HuH-7 (cell line): Measurements from ENCODE around the gene RDM1.
"Not testable (repeated sequence)": the region's sequence is repeated elsewhere in the genome, so short reads cannot be mapped to it uniquely, and the experiment has no call there.

Source experiments
- DNase-seq: peaks from one replicate; pipeline ENCODE4 v3.0.0; 2011; ENCODE audit warnings: low spot score

Gene RDM1

GRCh38 chr17:35930211-35931065, at the start of gene RDM1:
RDM1 (minus strand) TSS chr17:35930773; CDS start chr17:35930727, 46 bp downstream.
- peak; percentile 29 for DNase-seq

- no peak for DNase-seq
Measured at GRCh38 chr17:35978346-35978745, 47.8 kb upstream of the RDM1 start.

GRCh38 chr17:35977509-35977908, 46.9 kb upstream of the RDM1 start:
- no peak for DNase-seq

- DNase-seq: peak; percentile 66
Measured at GRCh38 chr17:35973333-35974260, 43.0 kb upstream of the RDM1 start.

- no peak for DNase-seq
Measured at GRCh38 chr17:35972945-35973332, 42.4 kb upstream of the RDM1 start.

GRCh38 chr17:35972535-35972934, 42.0 kb upstream of the RDM1 start:
- DNase-seq: no peak

GRCh38 chr17:35972066-35972465, 41.5 kb upstream of the RDM1 start:
- DNase-seq: no peak

GRCh38 chr17:35969558-35970380, 39.2 kb upstream of the RDM1 start:
- DNase-seq: peak; percentile 37

- no peak for DNase-seq
Measured at GRCh38 chr17:35968520-35969054, 38.0 kb upstream of the RDM1 start.

GRCh38 chr17:35965272-35965671, 34.7 kb upstream of the RDM1 start:
- no peak for DNase-seq

- no peak for DNase-seq
Measured at GRCh38 chr17:35963663-35964062, 33.1 kb upstream of the RDM1 start.

- no peak for DNase-seq
Measured at GRCh38 chr17:35953720-35954119, 23.1 kb upstream of the RDM1 start.

GRCh38 chr17:35949401-35949800, 18.8 kb upstream of the RDM1 start:
- no peak for DNase-seq

- no peak for DNase-seq
Measured at GRCh38 chr17:35948092-35948491, 17.5 kb upstream of the RDM1 start.

GRCh38 chr17:35947156-35947585, 16.6 kb upstream of the RDM1 start:
- DNase-seq: peak; percentile 38

- no peak for DNase-seq
Measured at GRCh38 chr17:35944151-35944550, 13.6 kb upstream of the RDM1 start.

GRCh38 chr17:35943537-35943936, 13.0 kb upstream of the RDM1 start, which contains the start of gene LYZL6:
LYZL6 (minus strand) TSS chr17:35943713; CDS start chr17:35939356, 4,357 bp downstream.
- DNase-seq: no peak

GRCh38 chr17:35942588-35943186, 12.1 kb upstream of the RDM1 start:
- no peak for DNase-seq

GRCh38 chr17:35938492-35938891, 7.9 kb upstream of the RDM1 start:
- DNase-seq: not testable (repeated sequence)

- DNase-seq: no peak
Measured at GRCh38 chr17:35936063-35936462, 5.5 kb upstream of the RDM1 start.

- no peak for DNase-seq
Measured at GRCh38 chr17:35934760-35935159, 4.2 kb upstream of the RDM1 start.
